EL (cell line): Measurements from ENCODE around the gene GFPT1.
"Not testable (repeated sequence)": the region's sequence is repeated elsewhere in the genome, so short reads cannot be mapped to it uniquely, and the experiment has no call there.

Experiments
- DNase-seq: peaks from one replicate; pipeline ENCODE4 v3.0.0-alpha.2; 2016

Gene GFPT1

GRCh38 chr2:69383176-69383812 is 3.7 kb downstream of the GFPT1 start:
- DNase-seq = no peak

GRCh38 chr2:69382547-69382946 is 4.5 kb downstream of the GFPT1 start:
- no peak for DNase-seq

GRCh38 chr2:69381337-69381737 is 5.7 kb downstream of the GFPT1 start:
- peak; percentile 44 for DNase-seq

GRCh38 chr2:69380072-69380917 is 6.7 kb downstream of the GFPT1 start:
- peak; percentile 17 for DNase-seq

- DNase-seq = no peak
These were observed 10.6 kb downstream of the GFPT1 start for GRCh38 chr2:69376403-69376802.

- DNase-seq = peak; percentile 47
These were observed 11.3 kb downstream of the GFPT1 start for GRCh38 chr2:69375494-69376353.

GRCh38 chr2:69372767-69373166 is 14.3 kb downstream of the GFPT1 start:
- no peak for DNase-seq

- DNase-seq = no peak
These were observed 17.2 kb downstream of the GFPT1 start for GRCh38 chr2:69369802-69370201.

GRCh38 chr2:69368588-69368987 is 18.4 kb downstream of the GFPT1 start:
- DNase-seq = no peak

- no peak for DNase-seq
These were observed 27.7 kb downstream of the GFPT1 start for GRCh38 chr2:69359371-69359770.

GRCh38 chr2:69358914-69359313 is 28.1 kb downstream of the GFPT1 start:
- no peak for DNase-seq

GRCh38 chr2:69356471-69356870 is 30.6 kb downstream of the GFPT1 start:
- no peak for DNase-seq

GRCh38 chr2:69354976-69355375 is 32.1 kb downstream of the GFPT1 start:
- DNase-seq = not testable (repeated sequence)

- no peak for DNase-seq
These were observed 33.7 kb downstream of the GFPT1 start for GRCh38 chr2:69353360-69353759.

GRCh38 chr2:69348781-69349180 is 38.2 kb downstream of the GFPT1 start:
- DNase-seq = no peak

GRCh38 chr2:69345434-69345833 is 41.6 kb downstream of the GFPT1 start:
- DNase-seq = no peak

- DNase-seq = no peak
These were observed 42.7 kb downstream of the GFPT1 start for GRCh38 chr2:69344305-69344704.

- DNase-seq = peak; percentile 61
These were observed 46.8 kb downstream of the GFPT1 start for GRCh38 chr2:69340101-69340775.

- no peak for DNase-seq
These were observed 51.7 kb downstream of the GFPT1 start for GRCh38 chr2:69335311-69335710.

- DNase-seq = no peak
These were observed 53.7 kb downstream of the GFPT1 start for GRCh38 chr2:69333352-69333751.

- no peak for DNase-seq
These were observed 56.2 kb downstream of the GFPT1 start for GRCh38 chr2:69330781-69331180.

GRCh38 chr2:69322631-69323030 is 64.4 kb downstream of the GFPT1 start:
- no peak for DNase-seq

GRCh38 chr2:69316550-69316949 is 70.5 kb downstream of the GFPT1 start:
- no peak for DNase-seq
